ENCODE measurements around the gene DUSP28. TPM values are rescaled to one million over a fixed set of nuclear protein-coding genes. Genes with fewer than 3 reads are reported as not detected.

The DUSP28 gene
- total RNA-seq, 1 experiment from 2014 or later = 10.9 TPM

- CTCF ChIA-PET = no interaction called here
- peaks cover 34% of the 10 kb centered on the region for H3K79me2 ChIP-seq (ENCODE audit: low read depth)
- no peak overlapping the region for H3K27ac ChIP-seq
- no peak overlapping the region for H2AFZ ChIP-seq
- no TSS peak for BruUV-seq (replicated peaks)
- no peaks in the 10 kb centered on the region for H3K9me3 ChIP-seq (ENCODE audit: insufficient read depth, low read depth)
- H3F3A ChIP-seq (ENCODE audit: insufficient read depth, low read depth) = peaks cover 8% of the 10 kb centered on the region; the same call in 1 of the 2 replicates
- POLR2A ChIA-PET (ENCODE audit: unreplicated experiment) = no interaction called here
- H3K9me2 ChIP-seq (ENCODE audit: insufficient read depth) = no peaks in the 10 kb centered on the region
- H3K27me3 ChIP-seq (ENCODE audit: insufficient read depth, low read depth) = no peaks in the 10 kb centered on the region
- no peaks in the 10 kb centered on the region for H3K36me3 ChIP-seq (ENCODE audit: low read depth)
- H3K4me1 ChIP-seq (replicated peaks; ENCODE audit: insufficient read depth) = peaks cover 14% of the 10 kb centered on the region
- H4K20me1 ChIP-seq (ENCODE audit: insufficient read depth) = peaks cover 33% of the 10 kb centered on the region
- intact Hi-C loops (cut with micrococcal nuclease; ENCODE audit: unreplicated experiment) = no loop called here
- H3K4me3 ChIP-seq = no peak overlapping the region
- DNase-seq = no peak
- no peak overlapping the region for H3K4me2 ChIP-seq
- TF ChIP-seq EZH2 (IDR thresholded peaks at IDR 0.05; ENCODE audit: low read depth) (no peak), CTCF (conservative IDR thresholded peaks at IDR 0.05) (no peak)
Observed at GRCh38 chr2:240591226-240591625, 31.1 kb downstream of the DUSP28 start.

- POLR2A ChIA-PET (ENCODE audit: unreplicated experiment) = no interaction called here
- Histone ChIP-seq H3K36me3 (ENCODE audit: low read depth) (no peaks in the 10 kb centered on the region), H3K4me3 (no peak overlapping the region), H3K9me2 (ENCODE audit: insufficient read depth) (no peaks in the 10 kb centered on the region), H3K9me3 (ENCODE audit: insufficient read depth, low read depth) (no peaks in the 10 kb centered on the region), H3F3A (ENCODE audit: insufficient read depth, low read depth) (peaks cover 8% of the 10 kb centered on the region; the same call in 1 of the 2 replicates), H3K4me2 (no peak overlapping the region), H3K79me2 (ENCODE audit: low read depth) (peaks cover 33% of the 10 kb centered on the region), H3K27me3 (ENCODE audit: insufficient read depth, low read depth) (no peaks in the 10 kb centered on the region), H2AFZ (no peak overlapping the region), H3K27ac (no peak overlapping the region), H3K4me1 (replicated peaks; ENCODE audit: insufficient read depth) (peaks cover 14% of the 10 kb centered on the region), H4K20me1 (ENCODE audit: insufficient read depth) (peaks cover 34% of the 10 kb centered on the region)
- BruUV-seq (replicated peaks) = no TSS peak
- intact Hi-C loops (cut with micrococcal nuclease; ENCODE audit: unreplicated experiment) = no loop called here
- CTCF ChIA-PET = no interaction called here
- TF ChIP-seq CTCF (conservative IDR thresholded peaks at IDR 0.05) (no peak), EZH2 (IDR thresholded peaks at IDR 0.05; ENCODE audit: low read depth) (no peak)
- no peak for DNase-seq
Observed at GRCh38 chr2:240591784-240592183, 31.6 kb downstream of the DUSP28 start.

GRCh38 chr2:240593026-240593702 lies 33.0 kb downstream of the DUSP28 start:
- Histone ChIP-seq H2AFZ (no peak overlapping the region), H3K27me3 (ENCODE audit: insufficient read depth, low read depth) (no peaks in the 10 kb centered on the region), H3K4me3 (no peak overlapping the region), H3K9me3 (ENCODE audit: insufficient read depth, low read depth) (no peaks in the 10 kb centered on the region), H3K9me2 (ENCODE audit: insufficient read depth) (no peaks in the 10 kb centered on the region), H3F3A (ENCODE audit: insufficient read depth, low read depth) (no peaks in the 10 kb centered on the region), H3K36me3 (ENCODE audit: low read depth) (0 out of 2 replicates have a peak, but pooled peaks cover 3% of the 10 kb centered on the region), H3K27ac (no peak overlapping the region), H4K20me1 (ENCODE audit: insufficient read depth) (peaks cover 26% of the 10 kb centered on the region), H3K79me2 (ENCODE audit: low read depth) (peaks cover 20% of the 10 kb centered on the region), H3K4me1 (replicated peaks; ENCODE audit: insufficient read depth) (peaks cover 5% of the 10 kb centered on the region), H3K4me2 (no peak overlapping the region)
- BruUV-seq (replicated peaks) = no TSS peak
- TF ChIP-seq CTCF (conservative IDR thresholded peaks at IDR 0.05) = no peak
- TF ChIP-seq EZH2 (IDR thresholded peaks at IDR 0.05; ENCODE audit: low read depth) = no peak
- DNase-seq = no peak
- POLR2A ChIA-PET (ENCODE audit: unreplicated experiment) = interaction anchor here (0.6 kb wide), 1 partner anchor 224 kb away, joined by 3 read pairs; no protein-coding TSS in a partner anchor
- intact Hi-C loops (cut with micrococcal nuclease; ENCODE audit: unreplicated experiment) = no loop called here
- CTCF ChIA-PET = no interaction called here
